GM19468 (cell line): Measurements from ENCODE around the gene GTF2I.
"Not testable (repeated sequence)": the region's sequence is repeated elsewhere in the genome, so short reads cannot be mapped to it uniquely, and the experiment has no call there.

ENCODE experiments used
- ATAC-seq: cut with Tn5 transposase; IDR thresholded peaks from one replicate; pipeline ENCODE4 v1.9.1; 2021; ENCODE audit warnings: mild to moderate bottlenecking, moderate library complexity, moderate number of reproducible peaks; ENCODE audit not compliant: unreplicated experiment; ENCODE audit errors: extremely low read depth

GTF2I gene

GRCh38 chr7:74657692-74658177, at the start of gene GTF2I:
Gene GTF2I (plus strand): TSS chr7:74657718. CDS start chr7:74689129, 31,411 bp downstream.
- peak; percentile 2 for ATAC-seq

DNA sequence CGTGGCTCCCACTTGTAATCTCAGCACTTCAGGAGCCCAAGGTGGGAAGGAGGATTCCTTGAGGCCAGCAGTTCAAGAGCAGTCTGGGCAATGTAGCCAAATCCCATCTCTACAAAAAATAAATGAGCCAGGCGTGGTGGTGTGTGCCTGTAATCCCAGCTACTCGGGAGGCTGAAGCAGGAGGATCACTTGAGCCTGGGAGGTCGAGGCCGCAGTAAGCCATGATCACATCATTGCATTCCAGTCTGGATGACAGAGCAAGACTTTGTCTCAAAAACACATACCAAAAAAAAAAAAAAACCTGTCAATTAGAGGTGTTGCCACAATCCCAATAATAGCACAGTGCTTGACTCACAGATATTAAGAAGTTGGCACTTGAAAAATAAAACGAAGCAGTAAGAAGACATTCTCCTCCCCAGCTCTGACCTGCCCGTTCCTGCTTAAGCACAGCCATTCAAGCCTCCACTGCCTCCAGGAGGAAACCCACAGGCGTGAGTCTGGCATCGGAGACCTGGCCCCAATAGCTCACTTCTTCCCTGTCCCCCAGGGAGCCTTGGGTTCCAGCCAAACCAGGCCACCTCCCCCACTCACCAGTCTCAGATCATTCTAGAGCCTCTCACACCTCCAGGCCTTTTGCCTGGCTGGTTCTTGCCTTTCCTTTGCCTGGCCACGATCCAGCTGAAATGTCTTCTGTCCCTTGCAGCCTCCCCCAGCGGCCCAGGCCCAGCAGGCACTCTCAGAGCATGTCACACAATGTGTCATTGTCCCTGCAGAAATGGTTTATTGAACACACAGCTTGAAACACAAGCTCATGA, 45.3 kb upstream of the GTF2I start:
- no peak for ATAC-seq

- no peak for ATAC-seq
Measured at GRCh38 chr7:74615933-74616780, 41.4 kb upstream of the GTF2I start.

- no peak for ATAC-seq
Measured at GRCh38 chr7:74617180-74617744, 40.3 kb upstream of the GTF2I start.

DNA sequence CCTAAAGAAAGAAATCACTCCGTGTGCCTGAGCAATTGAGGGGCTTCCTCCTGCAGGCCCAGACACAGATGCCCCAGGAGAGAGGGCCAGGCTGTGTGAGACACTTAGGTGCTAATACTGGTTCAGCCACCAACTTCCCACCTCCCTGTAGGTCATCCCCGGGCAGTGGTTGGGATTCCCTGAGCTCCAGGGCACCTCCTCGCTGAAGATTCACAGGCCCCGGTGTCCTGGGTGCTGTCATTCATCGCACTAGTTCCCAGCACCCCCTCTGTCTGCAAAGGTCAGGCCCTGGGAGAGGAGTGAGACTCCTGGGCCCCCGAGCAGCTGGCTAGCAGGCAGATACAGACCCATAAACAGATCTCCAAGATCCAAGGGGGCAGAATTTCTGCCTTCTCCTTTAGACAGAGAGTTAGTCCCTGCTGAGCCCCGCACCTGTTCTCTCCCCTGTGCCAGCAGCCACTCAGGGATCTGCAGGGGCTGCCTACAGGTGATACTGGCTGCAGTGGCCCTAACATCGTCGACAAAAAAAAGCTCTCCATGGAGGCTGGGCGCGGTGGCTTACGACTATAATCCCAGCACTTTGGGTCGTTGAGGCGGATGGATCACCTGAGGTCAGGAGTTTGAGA, 38.2 kb upstream of the GTF2I start:
- no peak for ATAC-seq

DNA sequence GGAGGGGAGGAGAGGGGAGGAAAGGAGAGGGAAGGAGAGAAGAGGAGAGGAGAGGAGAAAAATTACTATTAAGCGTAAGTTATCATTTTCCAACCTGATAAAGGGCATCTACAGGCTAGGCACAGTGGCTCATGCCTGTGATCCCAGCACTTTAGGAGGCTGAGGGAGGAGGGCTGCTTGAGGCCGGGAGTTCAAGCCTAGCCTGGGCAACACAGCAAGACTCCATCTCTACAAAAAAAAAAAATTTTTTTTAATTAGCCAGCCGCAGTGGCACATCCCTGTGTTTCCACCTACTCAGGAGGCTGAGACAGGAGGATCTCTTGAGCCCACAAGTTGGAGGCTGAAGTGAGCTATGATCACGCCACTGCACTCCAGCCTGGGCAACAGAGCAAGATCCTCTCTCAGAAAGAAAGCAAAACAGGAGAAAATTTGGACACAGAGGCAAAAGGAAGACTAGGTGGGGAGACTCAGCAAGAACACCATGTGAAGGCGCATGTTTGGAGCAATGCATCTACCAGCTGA, 35.2 kb upstream of the GTF2I start:
- ATAC-seq, result no peak

DNA sequence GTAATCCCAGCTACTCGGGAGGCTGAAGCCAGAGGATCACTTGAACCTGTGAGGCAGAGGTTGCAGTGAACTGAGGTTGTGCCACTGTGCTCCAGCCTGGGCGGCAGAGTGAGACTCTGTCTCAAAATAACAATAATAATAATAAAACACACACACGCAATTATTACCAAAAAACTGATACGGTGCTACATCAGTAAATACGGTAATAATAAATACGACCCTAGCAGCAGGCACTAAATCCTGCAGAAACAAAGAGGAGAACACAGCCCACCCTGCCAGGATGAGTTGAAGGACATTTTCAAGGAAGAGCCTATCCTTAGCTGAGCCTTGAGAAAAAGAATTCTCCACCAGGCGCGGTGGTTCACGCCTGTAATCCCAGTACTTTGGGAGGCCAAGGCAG, 34.4 kb upstream of the GTF2I start:
- ATAC-seq, result no peak

DNA sequence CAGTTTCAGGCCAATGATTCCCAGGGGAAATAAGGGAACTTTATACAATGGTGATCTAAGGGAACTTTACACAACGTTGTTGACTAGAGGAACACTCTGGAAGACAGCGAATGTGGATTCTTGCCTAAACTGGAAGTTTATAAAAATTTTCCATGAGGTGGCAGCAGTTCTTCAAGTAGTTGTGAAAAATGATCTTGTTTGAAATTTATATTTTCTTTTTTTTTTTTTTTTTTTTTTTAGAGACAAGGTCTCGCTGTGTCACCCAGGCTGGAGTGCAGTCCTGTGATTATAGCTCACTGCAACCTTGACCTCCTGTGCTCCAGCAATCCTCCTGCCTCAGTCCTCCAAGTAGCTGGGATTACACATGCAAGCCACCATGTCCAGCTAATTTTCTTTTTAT, 32.1 kb upstream of the GTF2I start:
- ATAC-seq, result no peak

DNA sequence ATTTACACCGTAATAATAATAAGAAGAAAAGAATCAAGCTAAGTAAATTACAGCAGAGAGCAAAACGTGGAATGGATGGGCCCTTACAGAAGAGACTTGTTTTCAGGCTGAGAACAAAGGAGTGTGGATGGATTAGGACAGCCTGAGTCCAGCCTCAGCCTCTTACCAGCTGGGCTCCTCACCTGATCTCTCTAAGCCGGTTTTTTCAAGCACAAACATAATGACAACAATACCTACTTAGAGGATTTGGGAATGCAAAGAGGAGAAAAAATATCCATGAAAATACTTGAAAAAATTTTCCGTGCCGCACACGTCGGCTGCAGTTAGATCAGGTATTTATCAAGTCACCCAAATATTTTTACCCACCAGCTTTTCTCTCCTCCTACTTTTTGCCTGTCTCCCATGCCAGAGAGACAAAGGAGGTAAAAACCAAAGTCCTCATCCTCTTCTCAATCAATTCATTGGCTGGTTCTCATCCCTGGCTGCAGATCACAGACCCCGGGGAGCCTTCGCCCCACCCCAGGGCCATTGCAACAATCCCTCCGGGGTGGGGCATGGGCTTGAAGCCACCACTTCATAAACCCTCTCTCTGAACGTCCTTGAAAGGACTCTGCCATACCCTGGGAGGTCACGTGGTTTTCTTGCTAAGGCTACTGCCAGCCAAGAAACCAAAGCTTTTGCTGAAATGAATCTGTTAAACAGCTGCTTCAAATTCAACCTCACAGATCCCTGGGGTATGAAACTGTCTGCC, 29.7 kb upstream of the GTF2I start:
- no peak for ATAC-seq

DNA sequence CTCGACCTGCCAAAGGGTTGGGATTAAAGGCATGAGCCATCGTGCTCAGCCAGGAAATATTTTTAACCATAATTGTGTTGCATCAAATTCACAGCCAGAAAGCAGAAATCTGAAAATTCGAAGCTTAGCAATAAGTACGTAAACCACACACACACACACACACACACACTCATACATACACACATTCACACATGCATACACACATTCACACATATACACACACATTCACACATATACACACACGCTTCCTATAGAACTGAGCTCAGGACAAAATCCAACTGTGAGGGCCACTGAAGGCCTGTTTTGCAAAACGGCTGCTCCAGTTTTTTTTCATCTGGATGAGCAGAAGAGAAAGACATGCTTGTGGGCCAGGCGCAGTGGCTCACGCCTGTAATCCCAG, 25.0 kb upstream of the GTF2I start:
- ATAC-seq, result no peak

GRCh38 chr7:74633451-74633921, 24.0 kb upstream of the GTF2I start:
- no peak for ATAC-seq

DNA sequence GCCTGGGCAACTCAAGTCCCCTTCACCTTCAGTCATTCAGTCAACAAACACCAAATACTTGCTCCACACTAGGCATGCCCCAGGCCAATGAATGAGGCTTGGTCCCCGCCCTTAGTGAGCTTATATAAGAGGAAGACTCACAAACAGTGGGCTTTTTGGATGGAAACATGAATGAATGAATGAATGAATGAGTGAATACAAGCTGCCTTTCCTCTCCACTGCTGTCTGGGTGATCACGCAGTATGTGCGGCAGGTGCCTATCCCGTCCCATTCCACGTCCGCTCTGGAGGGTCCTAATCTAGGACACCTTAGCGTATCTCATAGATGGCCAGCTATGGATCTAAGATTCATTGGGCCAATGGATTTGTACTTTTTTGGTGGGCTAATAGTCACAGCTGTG, 19.8 kb upstream of the GTF2I start:
- no peak for ATAC-seq

- ATAC-seq, result peak; percentile 29
Measured at GRCh38 chr7:74650055-74650454, 7.5 kb upstream of the GTF2I start.

DNA sequence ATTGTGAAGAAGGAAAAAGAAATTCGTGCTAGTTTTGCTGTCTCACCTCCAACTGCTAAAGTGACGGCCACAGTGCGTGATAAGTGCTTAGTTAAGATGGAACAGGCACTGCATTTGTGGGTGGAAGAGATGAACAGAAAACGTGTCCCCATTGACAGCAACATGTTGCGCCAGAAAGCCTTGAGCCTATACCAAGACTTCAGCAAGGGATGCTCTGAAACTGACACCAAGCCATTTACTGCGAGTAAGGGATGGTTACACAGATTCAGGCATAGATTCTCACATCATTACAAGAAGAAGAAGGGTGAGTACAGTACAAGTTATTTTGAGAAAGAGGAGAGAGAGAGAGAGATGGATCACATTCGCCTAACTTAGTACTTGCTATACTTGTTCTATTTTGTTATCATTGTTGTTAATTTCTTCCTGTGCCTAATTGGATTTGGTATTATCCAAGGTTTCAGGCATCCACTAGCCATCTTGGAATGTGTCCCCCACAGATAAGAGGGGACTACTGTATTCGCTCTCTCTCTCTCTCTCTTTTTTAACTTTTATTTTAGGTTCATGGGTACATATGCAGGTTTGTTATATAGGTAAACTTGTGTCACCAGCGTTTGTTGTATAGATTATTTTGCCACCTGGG, 6.9 kb upstream of the GTF2I start:
- ATAC-seq, result not testable (repeated sequence)

- not testable (repeated sequence) for ATAC-seq
Measured at GRCh38 chr7:74651133-74651504, 6.4 kb upstream of the GTF2I start.

- no peak for ATAC-seq
Measured at GRCh38 chr7:74653686-74654181, 3.8 kb upstream of the GTF2I start.

GRCh38 chr7:74654811-74655210, 2.7 kb upstream of the GTF2I start:
- no peak for ATAC-seq

- no peak for ATAC-seq
Measured at GRCh38 chr7:74655324-74655723, 2.2 kb upstream of the GTF2I start.
